Activated CD8-positive, alpha-beta T cell treated with anti-CD3 and anti-CD28 coated beads for 36 hours (primary cell): ENCODE data around the gene SLC35F5. TPM values are rescaled to one million over a fixed set of nuclear protein-coding genes. Genes with fewer than 3 reads are reported as not detected.
"Not testable (repeated sequence)": the region's sequence is repeated elsewhere in the genome, so short reads cannot be mapped to it uniquely, and the experiment has no call there.

ENCODE experiments used
- ATAC-seq: fragments of 200-7000 bp; cut with Tn5 transposase; one replicate; pipeline ENCODE4 v1.10.0; 2021; ENCODE audit warnings: mild to moderate bottlenecking, moderate library complexity
- CTCF ChIA-PET: fragments of 350-600 bp; sonication (Branson Sonifier 250); formaldehyde crosslinking; loops from one replicate; lab custom pipeline; 2021; ENCODE audit warnings: antibody characterized with exemption; lab: Charles Lee
- POLR2A ChIA-PET: fragments of 350-600 bp; sonication (Branson Sonifier 250); formaldehyde crosslinking; loops from one replicate; lab custom pipeline; 2021; ENCODE audit warnings: antibody characterized with exemption; lab: Charles Lee
- DNase-seq: peaks from one replicate; pipeline ENCODE4 v3.0.0-alpha.2; 2020
- H3K27ac Mint-ChIP-seq: one replicate; pipeline ENCODE4 v1.8.0; 2021; ENCODE audit warnings: mild to moderate bottlenecking, mixed read lengths
- H3K27me3 Mint-ChIP-seq: one replicate; pipeline ENCODE4 v1.8.0; 2021; ENCODE audit warnings: mixed read lengths
- H3K36me3 Mint-ChIP-seq: one replicate; pipeline ENCODE4 v1.8.0; 2021; ENCODE audit warnings: low read depth, mixed read lengths
- H3K4me1 Mint-ChIP-seq: one replicate; pipeline ENCODE4 v1.8.0; 2021; ENCODE audit warnings: low read depth, mixed read lengths
- H3K4me3 Mint-ChIP-seq: one replicate; pipeline ENCODE4 v1.8.0; 2021; ENCODE audit warnings: mild to moderate bottlenecking, moderate library complexity, mixed read lengths
- H3K9me3 Mint-ChIP-seq: one replicate; pipeline ENCODE4 v1.8.0; 2021; ENCODE audit warnings: mixed read lengths
- intact Hi-C: fragments of 100-400 bp; cut with micrococcal nuclease; formaldehyde crosslinking; loops from one replicate; pipeline ENCODE4 v1.10.0; 2022
- total RNA-seq, 2 experiments: library from RNA; stranded (reverse); gene quantifications; one replicate each; pipeline ENCODE4 v1.2.3, GENCODE V29; 2021
- TF ChIP-seq, protein P1 (sequence below): fragments of 200-600 bp; IDR thresholded peaks from one replicate; pipeline ENCODE4 v1.8.0; 2022; ENCODE audit warnings: antibody characterized with exemption, mild to moderate bottlenecking

SLC35F5 gene
- total RNA-seq, 2 experiments from 2014 or later = 17.9 to 18.9 TPM

DNA sequence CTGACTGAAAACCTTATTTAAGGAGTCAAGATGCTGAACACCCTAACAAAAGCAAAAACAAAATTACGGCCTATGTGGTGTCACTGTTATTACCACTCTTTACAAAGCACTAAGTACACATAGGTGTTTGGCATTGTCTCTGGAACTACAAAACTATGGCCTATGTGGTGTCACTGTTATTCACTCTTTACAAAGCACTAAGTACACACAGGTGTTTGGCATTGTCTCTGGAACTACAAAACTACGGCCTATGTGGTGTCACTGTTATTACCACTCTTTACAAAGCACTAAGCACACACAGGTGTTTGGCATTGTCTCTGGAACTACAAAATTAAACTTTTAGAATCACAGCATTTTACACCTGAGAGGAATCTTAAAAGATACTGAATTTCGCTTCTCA is 47.4 kb downstream of the SLC35F5 start:
- peaks cover 5% of the 10 kb centered on the region for H3K36me3 Mint-ChIP-seq
- DNase-seq (no peak), ATAC-seq (no peak)
- ChIA-PET CTCF (no interaction called here), POLR2A (no interaction called here)
- no peaks in the 10 kb centered on the region for H3K9me3 Mint-ChIP-seq
- H3K27ac Mint-ChIP-seq = no peak overlapping the region
- intact Hi-C loops = no loop called here
- H3K27me3 Mint-ChIP-seq = no peaks in the 10 kb centered on the region
- TF ChIP-seq, protein P1, sequence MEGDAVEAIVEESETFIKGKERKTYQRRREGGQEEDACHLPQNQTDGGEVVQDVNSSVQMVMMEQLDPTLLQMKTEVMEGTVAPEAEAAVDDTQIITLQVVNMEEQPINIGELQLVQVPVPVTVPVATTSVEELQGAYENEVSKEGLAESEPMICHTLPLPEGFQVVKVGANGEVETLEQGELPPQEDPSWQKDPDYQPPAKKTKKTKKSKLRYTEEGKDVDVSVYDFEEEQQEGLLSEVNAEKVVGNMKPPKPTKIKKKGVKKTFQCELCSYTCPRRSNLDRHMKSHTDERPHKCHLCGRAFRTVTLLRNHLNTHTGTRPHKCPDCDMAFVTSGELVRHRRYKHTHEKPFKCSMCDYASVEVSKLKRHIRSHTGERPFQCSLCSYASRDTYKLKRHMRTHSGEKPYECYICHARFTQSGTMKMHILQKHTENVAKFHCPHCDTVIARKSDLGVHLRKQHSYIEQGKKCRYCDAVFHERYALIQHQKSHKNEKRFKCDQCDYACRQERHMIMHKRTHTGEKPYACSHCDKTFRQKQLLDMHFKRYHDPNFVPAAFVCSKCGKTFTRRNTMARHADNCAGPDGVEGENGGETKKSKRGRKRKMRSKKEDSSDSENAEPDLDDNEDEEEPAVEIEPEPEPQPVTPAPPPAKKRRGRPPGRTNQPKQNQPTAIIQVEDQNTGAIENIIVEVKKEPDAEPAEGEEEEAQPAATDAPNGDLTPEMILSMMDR = no peak
- H3K4me1 Mint-ChIP-seq = no peaks in the 10 kb centered on the region
- no peak overlapping the region for H3K4me3 Mint-ChIP-seq

DNA sequence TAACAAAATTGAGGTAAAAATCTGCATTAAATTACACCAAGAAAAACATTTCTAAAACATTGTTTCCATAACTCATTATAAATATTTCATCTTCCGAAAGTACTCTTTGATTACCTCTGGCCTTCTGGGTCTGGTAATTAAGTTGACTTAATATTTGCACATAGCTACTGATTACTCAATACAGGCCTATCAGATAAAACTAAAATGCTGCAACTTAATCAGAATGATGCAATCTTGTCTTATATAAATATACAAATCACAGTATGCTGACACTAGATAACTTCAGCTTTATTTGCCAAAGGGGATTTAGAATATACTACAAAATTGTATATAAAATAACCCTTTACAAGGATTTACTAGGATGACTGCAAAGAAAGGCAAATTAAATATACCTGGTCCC is 49.3 kb downstream of the SLC35F5 start:
- intact Hi-C loops = no loop called here
- H3K4me1 Mint-ChIP-seq = no peaks in the 10 kb centered on the region
- ATAC-seq = no peak
- no peak for DNase-seq
- no peaks in the 10 kb centered on the region for H3K27me3 Mint-ChIP-seq
- peaks cover 2% of the 10 kb centered on the region for H3K36me3 Mint-ChIP-seq
- ChIA-PET CTCF (interaction anchor here (1.1 to 2.0 kb wide), 3 partner anchors 14 to 104 kb away, joined by 3 to 4 read pairs (median 3); no protein-coding TSS in a partner anchor), POLR2A (no interaction called here)
- no peak overlapping the region for H3K4me3 Mint-ChIP-seq
- TF ChIP-seq, protein P1 = no peak
- H3K9me3 Mint-ChIP-seq = no peaks in the 10 kb centered on the region
- no peak overlapping the region for H3K27ac Mint-ChIP-seq

DNA sequence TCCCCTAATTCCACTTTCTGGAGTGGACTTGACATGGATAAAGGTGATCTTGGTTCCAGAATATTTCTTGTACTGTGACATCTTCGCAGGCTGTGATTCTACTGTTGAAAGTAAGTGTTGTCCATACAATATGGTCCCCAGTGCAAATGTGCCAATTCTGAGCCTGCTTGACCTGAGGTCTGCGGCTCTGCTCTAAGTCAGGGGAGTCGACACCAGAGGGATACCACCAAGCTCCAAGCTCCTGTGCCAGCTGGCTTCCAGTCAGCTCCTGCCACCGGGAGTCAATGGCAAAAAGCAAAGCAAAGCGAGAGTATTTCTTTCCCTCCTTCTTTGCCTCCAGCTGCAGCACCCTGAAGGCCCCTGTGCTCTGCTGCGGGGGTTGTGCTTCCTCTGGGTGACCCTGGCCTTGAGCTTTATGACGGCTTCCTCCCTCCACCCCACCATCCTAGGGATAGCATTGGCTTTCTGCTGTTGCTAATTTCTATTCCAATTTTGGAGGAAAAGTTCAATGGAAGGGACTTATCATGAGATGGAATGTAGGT is 50.4 kb downstream of the SLC35F5 start:
- H3K4me1 Mint-ChIP-seq = no peaks in the 10 kb centered on the region
- ChIA-PET CTCF (interaction anchor here (1.4 to 1.5 kb wide), 2 partner anchors 9 to 14 kb away, joined by 3 read pairs; no protein-coding TSS in a partner anchor), POLR2A (interaction anchor here (0.6 to 1.1 kb wide), 2 partner anchors 10 to 17 kb away, joined by 3 read pairs; no protein-coding TSS in a partner anchor)
- TF ChIP-seq, protein P1 = no peak
- no peak overlapping the region for H3K4me3 Mint-ChIP-seq
- ATAC-seq = no peak
- H3K9me3 Mint-ChIP-seq = no peaks in the 10 kb centered on the region
- H3K27me3 Mint-ChIP-seq = no peaks in the 10 kb centered on the region
- H3K36me3 Mint-ChIP-seq = peaks cover 2% of the 10 kb centered on the region
- no peak overlapping the region for H3K27ac Mint-ChIP-seq
- no peak for DNase-seq
- intact Hi-C loops = no loop called here

DNA sequence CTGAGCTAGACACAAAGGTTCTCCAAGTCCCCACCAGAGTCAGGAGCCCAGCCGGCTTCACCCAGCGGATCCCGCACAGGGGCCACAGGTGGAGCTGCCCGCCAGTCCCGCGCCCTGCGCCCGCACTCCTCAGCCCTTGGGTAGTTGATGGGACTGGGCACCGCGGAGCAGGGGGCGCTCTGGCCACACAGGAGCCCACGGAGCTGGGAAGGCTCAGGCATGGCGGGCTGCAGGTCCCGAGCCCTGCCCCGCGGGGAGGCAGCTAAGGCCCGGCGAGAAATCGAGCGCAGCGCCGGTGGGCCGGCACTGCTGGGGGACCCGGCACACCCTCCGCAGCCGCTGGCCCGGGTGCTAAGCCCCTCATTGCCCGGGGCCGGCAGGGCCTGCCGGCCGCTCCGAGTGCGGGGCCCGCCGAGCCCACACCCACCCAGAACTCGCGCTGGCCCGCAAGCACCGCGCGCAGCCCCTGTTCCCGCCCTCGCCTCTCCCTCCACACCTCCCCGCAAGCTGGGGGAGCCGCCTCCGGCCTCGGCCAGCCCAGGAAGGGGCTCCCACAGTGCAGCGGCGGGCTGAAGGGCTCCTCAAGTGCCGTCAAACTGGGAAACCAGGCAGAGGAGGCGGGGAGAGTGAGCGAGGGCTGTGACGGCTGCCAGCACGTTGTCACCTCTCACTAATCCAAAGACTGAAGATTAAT is 52.0 kb downstream of the SLC35F5 start:
- H3K36me3 Mint-ChIP-seq, ATAC-seq, H3K4me3 Mint-ChIP-seq, DNase-seq, intact Hi-C loops, H3K9me3 Mint-ChIP-seq, H3K27ac Mint-ChIP-seq, H3K27me3 Mint-ChIP-seq: not testable (repeated sequence)
- POLR2A ChIA-PET = interaction anchor here (1.1 kb wide), 1 partner anchor 12 kb away, joined by 3 read pairs; no protein-coding TSS in a partner anchor
- peaks cover 10% of the 10 kb centered on the region for H3K4me1 Mint-ChIP-seq
- CTCF ChIA-PET = interaction anchor here (1.2 kb wide), 1 partner anchor 11 kb away, joined by 3 read pairs; no protein-coding TSS in a partner anchor

DNA sequence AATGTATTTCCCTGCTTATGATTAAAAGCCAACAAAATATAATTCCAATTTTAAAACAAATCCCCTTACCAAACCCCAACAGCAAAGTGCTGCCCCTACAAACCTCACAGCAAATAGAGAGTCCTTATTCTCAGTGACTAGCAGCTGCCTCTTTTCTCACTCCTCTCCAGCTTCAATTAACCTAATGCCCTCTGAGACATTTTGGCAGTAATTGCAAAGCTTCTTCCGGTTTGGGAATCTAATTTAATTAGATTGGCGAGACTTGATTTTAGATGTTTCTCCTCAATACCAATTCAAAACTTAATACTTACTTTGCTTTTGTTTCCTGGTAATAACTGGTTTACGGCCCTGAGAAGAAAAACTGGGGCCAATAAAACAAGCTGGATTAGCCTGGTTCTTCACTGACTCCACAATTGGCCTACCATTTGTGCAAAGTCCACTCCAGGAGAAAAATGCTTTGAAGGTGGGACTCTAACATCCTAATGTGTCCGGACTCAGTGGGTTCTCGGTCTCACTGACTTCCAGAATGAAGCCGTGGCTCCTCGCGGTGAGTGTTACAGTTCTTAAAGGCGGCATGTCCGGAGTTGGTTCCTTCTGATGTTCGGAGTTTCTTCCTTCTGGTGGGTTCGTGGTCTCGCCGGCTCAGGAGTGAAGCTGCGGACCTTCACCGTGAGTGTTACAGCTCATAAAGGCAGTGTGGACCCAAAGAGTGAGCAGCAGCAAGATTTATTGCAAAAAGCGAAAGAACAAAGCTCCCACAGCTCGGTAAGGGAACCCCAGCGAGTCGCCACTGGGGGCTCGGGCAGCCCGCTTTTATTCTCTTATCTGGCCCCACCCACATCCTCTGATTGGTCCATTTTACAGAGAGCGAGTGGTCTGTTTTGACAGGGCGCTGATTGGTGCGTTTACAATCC is 52.8 kb downstream of the SLC35F5 start:
- intact Hi-C loops = no loop called here
- no peak for DNase-seq
- ChIA-PET POLR2A (no interaction called here), CTCF (interaction anchor here (1.2 kb wide), 2 partner anchors 10 to 100 kb away, joined by 3 read pairs; no protein-coding TSS in a partner anchor)
- Mint-ChIP-seq H3K27ac (no peak overlapping the region), H3K27me3 (no peaks in the 10 kb centered on the region), H3K9me3 (no peaks in the 10 kb centered on the region), H3K4me3 (no peak overlapping the region), H3K4me1 (peaks cover 18% of the 10 kb centered on the region), H3K36me3 (peaks cover 2% of the 10 kb centered on the region)
- no peak for ATAC-seq
- TF ChIP-seq, protein P1 = no peak
